ENCODE results near the gene LINC00237. TPM values are rescaled to one million over a fixed set of nuclear protein-coding genes. Genes with fewer than 3 reads are reported as not detected.

The LINC00237 gene
- total RNA-seq, 3 donors from 2014 or later = not detected

GRCh38 chr20:21099751-21100577, 6.2 kb downstream of the LINC00237 start:
- H3K9me3 Mint-ChIP-seq = no peaks in the 10 kb centered on the region
- peak in 1 of 2 donors; percentile 42 for ATAC-seq
- peaks cover 37% of the 10 kb centered on the region for H3K4me1 Mint-ChIP-seq (ENCODE audit: low read depth)

GRCh38 chr20:21096321-21097043, 9.7 kb downstream of the LINC00237 start:
- Mint-ChIP-seq H3K9me3 (no peaks in the 10 kb centered on the region), H3K4me1 (ENCODE audit: low read depth) (peaks cover 18% of the 10 kb centered on the region), H3K36me3 (ENCODE audit: insufficient read depth) (no peaks in the 10 kb centered on the region), H3K27me3 (ENCODE audit: low read depth) (peaks cover 80% of the 10 kb centered on the region), H3K4me3 (no peak overlapping the region)
- ATAC-seq (peak in 1 of 2 donors; percentile 25), DNase-seq (no peak)

More at GRCh38 chr20:21099751-21100577, 6.2 kb downstream of the LINC00237 start:
- Mint-ChIP-seq H3K4me3 (peak overlapping the region; percentile 83), H3K36me3 (ENCODE audit: insufficient read depth) (no peaks in the 10 kb centered on the region), H3K27me3 (ENCODE audit: low read depth) (peaks cover 88% of the 10 kb centered on the region)
- DNase-seq = peak; percentile 20

GRCh38 chr20:21092806-21093205, 13.4 kb downstream of the LINC00237 start:
- ATAC-seq (no peak), DNase-seq (no peak)
- Mint-ChIP-seq H3K4me3 (no peak overlapping the region), H3K4me1 (ENCODE audit: low read depth) (no peaks in the 10 kb centered on the region), H3K27me3 (ENCODE audit: low read depth) (peaks cover 77% of the 10 kb centered on the region), H3K9me3 (no peaks in the 10 kb centered on the region), H3K36me3 (ENCODE audit: insufficient read depth) (no peaks in the 10 kb centered on the region)

DNA sequence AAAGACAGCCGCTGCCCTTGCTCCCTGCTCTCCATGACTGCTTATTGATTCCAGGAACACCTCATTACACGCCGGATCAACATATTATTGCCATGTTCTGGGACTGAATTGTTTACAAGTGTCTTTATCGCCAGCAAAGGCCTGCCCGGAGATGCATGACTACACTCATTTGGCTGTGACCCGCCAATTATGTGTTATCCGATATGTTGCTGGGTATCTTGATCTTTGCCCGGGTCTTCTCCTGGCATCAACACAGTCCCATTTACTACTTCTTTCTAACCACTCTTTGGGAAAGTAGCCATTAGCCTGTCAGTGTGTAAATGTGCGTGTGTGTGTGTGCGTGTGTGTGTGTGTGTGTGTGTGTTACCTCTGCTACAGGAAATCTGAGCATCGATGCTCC, 15.4 kb downstream of the LINC00237 start:
- H3K27me3 Mint-ChIP-seq (ENCODE audit: low read depth) = peaks cover 67% of the 10 kb centered on the region
- DNase-seq (no peak), ATAC-seq (no peak)
- no peaks in the 10 kb centered on the region for H3K36me3 Mint-ChIP-seq (ENCODE audit: insufficient read depth)
- no peaks in the 10 kb centered on the region for H3K4me1 Mint-ChIP-seq (ENCODE audit: low read depth)
- no peak overlapping the region for H3K4me3 Mint-ChIP-seq
- no peaks in the 10 kb centered on the region for H3K9me3 Mint-ChIP-seq

DNA sequence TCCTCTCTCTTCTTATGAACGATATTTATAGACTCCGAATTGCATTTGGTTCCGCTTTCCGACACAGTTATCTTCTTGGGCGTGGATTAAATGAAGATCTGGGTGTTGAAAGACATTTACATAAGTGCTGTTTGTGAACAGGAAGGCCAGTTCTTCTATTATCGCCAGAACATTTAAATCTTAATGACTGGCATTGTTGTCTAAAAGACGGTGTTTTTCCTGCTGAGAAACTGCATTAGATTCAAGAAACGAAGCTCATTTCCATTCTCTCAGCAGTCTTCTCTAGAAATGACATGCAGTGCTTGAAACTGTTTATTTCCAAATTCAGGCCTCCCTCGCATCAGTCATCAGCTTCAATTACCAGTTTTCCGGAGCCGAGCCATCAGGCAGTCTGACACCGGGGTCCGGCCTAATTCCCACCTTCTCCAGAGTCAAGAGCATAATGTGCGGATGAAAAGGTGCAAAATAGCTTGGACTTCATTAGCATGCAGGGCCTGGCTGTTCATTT, 16.0 kb downstream of the LINC00237 start:
- H3K4me1 Mint-ChIP-seq (ENCODE audit: low read depth) = no peaks in the 10 kb centered on the region
- H3K4me3 Mint-ChIP-seq = no peak overlapping the region
- ATAC-seq (no peak), DNase-seq (no peak)
- H3K9me3 Mint-ChIP-seq = no peaks in the 10 kb centered on the region
- no peaks in the 10 kb centered on the region for H3K36me3 Mint-ChIP-seq (ENCODE audit: insufficient read depth)
- peaks cover 65% of the 10 kb centered on the region for H3K27me3 Mint-ChIP-seq (ENCODE audit: low read depth)

- no peak for ATAC-seq
- Mint-ChIP-seq H3K9me3 (no peaks in the 10 kb centered on the region), H3K4me3 (no peak overlapping the region), H3K36me3 (ENCODE audit: insufficient read depth) (no peaks in the 10 kb centered on the region), H3K27me3 (ENCODE audit: low read depth) (peaks cover 69% of the 10 kb centered on the region), H3K4me1 (ENCODE audit: low read depth) (no peaks in the 10 kb centered on the region)
- DNase-seq = no peak
Measured at GRCh38 chr20:21089391-21089790, 16.8 kb downstream of the LINC00237 start.

GRCh38 chr20:21087862-21088540, 18.2 kb downstream of the LINC00237 start:
- no peak overlapping the region for H3K4me3 Mint-ChIP-seq
- no peak for ATAC-seq
- H3K27me3 Mint-ChIP-seq (ENCODE audit: low read depth) = peaks cover 66% of the 10 kb centered on the region

DNA sequence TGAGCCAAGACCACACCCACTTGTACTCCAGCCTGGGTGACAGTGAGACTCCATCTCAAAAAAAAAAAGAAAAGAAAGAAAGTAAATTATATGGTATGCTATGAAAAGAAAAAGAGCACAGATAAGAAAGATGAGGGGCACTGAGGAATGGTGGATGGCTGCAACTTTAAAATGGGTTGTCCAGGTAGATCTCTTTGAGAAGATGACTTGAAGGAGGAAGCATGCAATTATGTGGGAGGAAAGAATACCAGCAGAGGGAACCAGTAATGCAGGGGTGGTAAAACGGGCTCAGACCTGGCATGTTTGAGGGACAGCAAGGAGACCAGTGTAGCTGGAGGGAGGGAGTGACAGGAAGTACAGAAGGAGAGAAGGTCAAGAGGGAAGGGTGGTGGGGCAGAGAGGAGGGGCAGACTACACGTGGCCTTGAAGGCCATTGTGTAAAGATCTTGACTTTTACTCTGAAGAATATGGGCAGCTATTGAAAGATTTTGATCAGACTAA, 22.3 kb downstream of the LINC00237 start:
- H3K4me3 Mint-ChIP-seq = no peak overlapping the region
- no peaks in the 10 kb centered on the region for H3K36me3 Mint-ChIP-seq (ENCODE audit: insufficient read depth)
- DNase-seq (no peak), ATAC-seq (no peak)
- H3K27me3 Mint-ChIP-seq (ENCODE audit: low read depth) = peaks cover 51% of the 10 kb centered on the region
- no peaks in the 10 kb centered on the region for H3K4me1 Mint-ChIP-seq (ENCODE audit: low read depth)
- no peaks in the 10 kb centered on the region for H3K9me3 Mint-ChIP-seq

More at GRCh38 chr20:21087862-21088540, 18.2 kb downstream of the LINC00237 start:
- no peak for DNase-seq
- H3K9me3 Mint-ChIP-seq = no peaks in the 10 kb centered on the region
- H3K36me3 Mint-ChIP-seq (ENCODE audit: insufficient read depth) = no peaks in the 10 kb centered on the region
- no peaks in the 10 kb centered on the region for H3K4me1 Mint-ChIP-seq (ENCODE audit: low read depth)

GRCh38 chr20:21082584-21082983, 23.6 kb downstream of the LINC00237 start:
- Mint-ChIP-seq H3K4me3 (no peak overlapping the region), H3K36me3 (ENCODE audit: insufficient read depth) (no peaks in the 10 kb centered on the region), H3K9me3 (no peaks in the 10 kb centered on the region), H3K4me1 (ENCODE audit: low read depth) (no peaks in the 10 kb centered on the region), H3K27me3 (ENCODE audit: low read depth) (peaks cover 48% of the 10 kb centered on the region)
- ATAC-seq (no peak), DNase-seq (no peak)

DNA sequence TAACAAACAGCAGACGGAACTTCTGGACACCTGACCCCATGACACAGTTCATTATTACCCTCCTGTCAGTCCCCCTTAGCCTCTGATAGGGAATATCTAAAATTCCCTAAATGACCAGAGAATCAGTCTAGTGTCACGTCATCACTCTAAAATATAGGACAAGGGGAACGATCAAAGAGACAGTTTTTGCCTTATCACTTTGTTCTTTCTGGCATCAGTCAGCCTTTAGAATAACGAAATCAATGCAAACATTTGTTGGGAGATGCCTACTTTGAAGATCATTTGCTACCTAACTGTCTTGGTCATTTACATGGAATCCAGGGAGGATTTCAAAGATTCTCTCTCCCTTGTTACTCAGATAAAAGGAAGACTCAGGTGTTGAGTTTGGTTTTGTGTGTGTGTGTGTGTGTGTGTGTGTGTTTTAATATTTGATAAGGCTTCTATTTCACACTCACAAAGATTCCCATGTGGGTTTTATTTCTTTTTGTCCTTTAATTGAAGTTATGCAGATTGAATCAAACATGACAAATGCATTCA, 28.3 kb downstream of the LINC00237 start:
- no peaks in the 10 kb centered on the region for H3K9me3 Mint-ChIP-seq
- H3K27me3 Mint-ChIP-seq (ENCODE audit: low read depth) = peaks cover 31% of the 10 kb centered on the region
- no peak for ATAC-seq
- no peaks in the 10 kb centered on the region for H3K4me1 Mint-ChIP-seq (ENCODE audit: low read depth)
- no peak overlapping the region for H3K4me3 Mint-ChIP-seq
- DNase-seq = no peak
- no peaks in the 10 kb centered on the region for H3K36me3 Mint-ChIP-seq (ENCODE audit: insufficient read depth)

- Mint-ChIP-seq H3K4me1 (ENCODE audit: low read depth) (no peaks in the 10 kb centered on the region), H3K27me3 (ENCODE audit: low read depth) (peaks cover 30% of the 10 kb centered on the region), H3K4me3 (no peak overlapping the region), H3K36me3 (ENCODE audit: insufficient read depth) (no peaks in the 10 kb centered on the region), H3K9me3 (no peaks in the 10 kb centered on the region)
- no peak for ATAC-seq
- no peak for DNase-seq
Measured at GRCh38 chr20:21076073-21076472, 30.1 kb downstream of the LINC00237 start.

GRCh38 chr20:21075471-21075870, 30.7 kb downstream of the LINC00237 start:
- no peak for ATAC-seq
- DNase-seq = no peak
- Mint-ChIP-seq H3K4me3 (no peak overlapping the region), H3K4me1 (ENCODE audit: low read depth) (no peaks in the 10 kb centered on the region), H3K9me3 (no peaks in the 10 kb centered on the region), H3K27me3 (ENCODE audit: low read depth) (peaks cover 28% of the 10 kb centered on the region), H3K36me3 (ENCODE audit: insufficient read depth) (no peaks in the 10 kb centered on the region)

DNA sequence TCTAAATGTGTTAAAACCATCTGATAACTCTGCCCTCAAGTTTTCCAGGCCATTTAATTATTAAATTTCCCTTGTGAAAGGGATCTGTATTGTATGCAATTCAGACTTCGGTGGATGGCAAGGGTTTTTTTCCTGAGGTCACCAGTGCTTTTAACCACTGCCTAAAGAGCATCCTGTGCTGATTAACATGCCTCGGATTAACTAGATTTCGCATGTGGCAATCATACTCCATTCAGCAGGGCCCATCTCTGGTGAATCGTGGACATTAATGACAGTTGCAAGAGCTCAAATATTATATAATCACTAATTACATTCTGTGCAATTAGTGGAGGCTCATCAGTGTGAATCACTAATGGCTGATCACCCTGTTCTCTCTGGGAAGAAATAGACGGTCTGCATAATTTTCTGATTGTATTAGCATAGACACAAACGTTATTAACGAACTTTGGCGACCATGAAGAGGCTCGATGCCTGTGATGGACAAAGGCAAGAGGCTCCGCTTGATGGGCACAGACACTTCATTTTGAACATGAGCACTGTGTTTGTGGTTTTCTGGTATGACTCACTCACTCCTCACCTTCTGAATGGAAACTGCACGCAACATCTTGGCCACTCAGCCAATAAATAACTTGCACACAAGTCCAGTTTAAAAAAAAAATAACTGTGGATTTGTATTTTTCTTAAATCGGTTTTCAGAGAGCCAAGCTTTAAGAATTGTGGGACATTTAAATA, 31.4 kb downstream of the LINC00237 start:
- Mint-ChIP-seq H3K36me3 (ENCODE audit: insufficient read depth) (no peaks in the 10 kb centered on the region), H3K4me3 (no peak overlapping the region), H3K9me3 (no peaks in the 10 kb centered on the region), H3K27me3 (ENCODE audit: low read depth) (peaks cover 24% of the 10 kb centered on the region), H3K4me1 (ENCODE audit: low read depth) (no peaks in the 10 kb centered on the region)
- DNase-seq = no peak
- no peak for ATAC-seq

Data from activated T-cell treated with anti-CD3 and anti-CD28 coated beads, Interleukin-2, amount 50 U/mL, for 4 hours (primary cell).